ENCODE data around the gene TRAPPC8.

TRAPPC8 gene

GRCh38 chr18:31942999-31943877 lies at the start of gene TRAPPC8:
Gene TRAPPC8, minus strand, starts transcription at chr18:31943128. Its CDS starts 364 bp downstream, at chr18:31942764.
- H3K4me3 ChIP-seq (ENCODE audit: low read depth, low read length), result peak within 1 kb of the TSS; percentile 97
- H3K9me3 ChIP-seq (ENCODE audit: control insufficient read depth, insufficient read depth, low read length), result 0 out of 2 replicates have a peak, but pooled peaks cover 7% of the 10 kb centered on the region
- H3K27ac ChIP-seq (ENCODE audit: low read depth, low read length), result peak within 1 kb of the TSS; percentile 95
- H3K36me3 ChIP-seq (ENCODE audit: control insufficient read depth, insufficient read depth, low read length), result peaks cover 3% of the 10 kb centered on the region
- H3K9ac ChIP-seq (ENCODE audit: low read depth, low read length), result peak within 1 kb of the TSS; percentile 89
- H3K4me1 ChIP-seq (ENCODE audit: control insufficient read depth, insufficient read depth, low read length), result peaks cover 20% of the 10 kb centered on the region
- H3K27me3 ChIP-seq (ENCODE audit: control insufficient read depth, insufficient read depth, low read length), result no peaks in the 10 kb centered on the region

- Histone ChIP-seq H3K9ac (ENCODE audit: low read depth, low read length) (no peak overlapping the region), H3K4me1 (ENCODE audit: control insufficient read depth, insufficient read depth, low read length) (peaks cover 5% of the 10 kb centered on the region), H3K27ac (ENCODE audit: low read depth, low read length) (no peak overlapping the region), H3K4me3 (ENCODE audit: low read depth, low read length) (no peak overlapping the region), H3K9me3 (ENCODE audit: control insufficient read depth, insufficient read depth, low read length) (no peaks in the 10 kb centered on the region), H3K27me3 (ENCODE audit: control insufficient read depth, insufficient read depth, low read length) (no peaks in the 10 kb centered on the region), H3K36me3 (ENCODE audit: control insufficient read depth, insufficient read depth, low read length) (no peaks in the 10 kb centered on the region)
These were observed 47.9 kb upstream of the TRAPPC8 start for GRCh38 chr18:31990823-31991222.

GRCh38 chr18:31983976-31984375 lies 41.0 kb upstream of the TRAPPC8 start:
- H3K4me3 ChIP-seq (ENCODE audit: low read depth, low read length), result no peak overlapping the region
- H3K36me3 ChIP-seq (ENCODE audit: control insufficient read depth, insufficient read depth, low read length), result no peaks in the 10 kb centered on the region
- no peak overlapping the region for H3K9ac ChIP-seq (ENCODE audit: low read depth, low read length)
- H3K4me1 ChIP-seq (ENCODE audit: control insufficient read depth, insufficient read depth, low read length), result no peaks in the 10 kb centered on the region
- H3K27me3 ChIP-seq (ENCODE audit: control insufficient read depth, insufficient read depth, low read length), result no peaks in the 10 kb centered on the region
- no peak overlapping the region for H3K27ac ChIP-seq (ENCODE audit: low read depth, low read length)
- peaks cover under 1% of the 10 kb centered on the region for H3K9me3 ChIP-seq (ENCODE audit: control insufficient read depth, insufficient read depth, low read length)

GRCh38 chr18:31983020-31983419 lies 40.1 kb upstream of the TRAPPC8 start:
- Histone ChIP-seq H3K9me3 (ENCODE audit: control insufficient read depth, insufficient read depth, low read length) (peaks cover 8% of the 10 kb centered on the region), H3K4me1 (ENCODE audit: control insufficient read depth, insufficient read depth, low read length) (no peaks in the 10 kb centered on the region), H3K36me3 (ENCODE audit: control insufficient read depth, insufficient read depth, low read length) (no peaks in the 10 kb centered on the region), H3K27ac (ENCODE audit: low read depth, low read length) (no peak overlapping the region), H3K27me3 (ENCODE audit: control insufficient read depth, insufficient read depth, low read length) (no peaks in the 10 kb centered on the region), H3K9ac (ENCODE audit: low read depth, low read length) (no peak overlapping the region), H3K4me3 (ENCODE audit: low read depth, low read length) (no peak overlapping the region)

GRCh38 chr18:31980863-31981262 lies 37.9 kb upstream of the TRAPPC8 start:
- peaks cover 8% of the 10 kb centered on the region for H3K9me3 ChIP-seq (ENCODE audit: control insufficient read depth, insufficient read depth, low read length)
- H3K4me1 ChIP-seq (ENCODE audit: control insufficient read depth, insufficient read depth, low read length), result peaks cover 4% of the 10 kb centered on the region; the same call in 1 of the 2 replicates
- no peak overlapping the region for H3K9ac ChIP-seq (ENCODE audit: low read depth, low read length)
- no peak overlapping the region for H3K4me3 ChIP-seq (ENCODE audit: low read depth, low read length)
- H3K27me3 ChIP-seq (ENCODE audit: control insufficient read depth, insufficient read depth, low read length), result no peaks in the 10 kb centered on the region
- no peak overlapping the region for H3K27ac ChIP-seq (ENCODE audit: low read depth, low read length)
- H3K36me3 ChIP-seq (ENCODE audit: control insufficient read depth, insufficient read depth, low read length), result no peaks in the 10 kb centered on the region

GRCh38 chr18:31979714-31980113 lies 36.8 kb upstream of the TRAPPC8 start:
- Histone ChIP-seq H3K4me1 (ENCODE audit: control insufficient read depth, insufficient read depth, low read length) (peaks cover 4% of the 10 kb centered on the region; the same call in 1 of the 2 replicates), H3K9me3 (ENCODE audit: control insufficient read depth, insufficient read depth, low read length) (peaks cover 10% of the 10 kb centered on the region), H3K27me3 (ENCODE audit: control insufficient read depth, insufficient read depth, low read length) (no peaks in the 10 kb centered on the region), H3K4me3 (ENCODE audit: low read depth, low read length) (no peak overlapping the region), H3K27ac (ENCODE audit: low read depth, low read length) (no peak overlapping the region), H3K36me3 (ENCODE audit: control insufficient read depth, insufficient read depth, low read length) (no peaks in the 10 kb centered on the region), H3K9ac (ENCODE audit: low read depth, low read length) (no peak overlapping the region)

GRCh38 chr18:31978616-31979015 lies 35.7 kb upstream of the TRAPPC8 start:
- Histone ChIP-seq H3K27ac (ENCODE audit: low read depth, low read length) (no peak overlapping the region), H3K9ac (ENCODE audit: low read depth, low read length) (no peak overlapping the region)

GRCh38 chr18:31977270-31977872 lies 34.4 kb upstream of the TRAPPC8 start:
- H3K9ac ChIP-seq (ENCODE audit: low read depth, low read length), result no peak overlapping the region
- peaks cover 30% of the 10 kb centered on the region for H3K9me3 ChIP-seq (ENCODE audit: control insufficient read depth, insufficient read depth, low read length)
- no peak overlapping the region for H3K27ac ChIP-seq (ENCODE audit: low read depth, low read length)
- peaks cover 4% of the 10 kb centered on the region; the same call in 1 of the 2 replicates for H3K4me1 ChIP-seq (ENCODE audit: control insufficient read depth, insufficient read depth, low read length)
- no peaks in the 10 kb centered on the region for H3K36me3 ChIP-seq (ENCODE audit: control insufficient read depth, insufficient read depth, low read length)
- H3K27me3 ChIP-seq (ENCODE audit: control insufficient read depth, insufficient read depth, low read length), result no peaks in the 10 kb centered on the region
- no peak overlapping the region for H3K4me3 ChIP-seq (ENCODE audit: low read depth, low read length)

More at GRCh38 chr18:31978616-31979015, 35.7 kb upstream of the TRAPPC8 start:
- H3K27me3 ChIP-seq (ENCODE audit: control insufficient read depth, insufficient read depth, low read length), result no peaks in the 10 kb centered on the region
- H3K9me3 ChIP-seq (ENCODE audit: control insufficient read depth, insufficient read depth, low read length), result peaks cover 20% of the 10 kb centered on the region
- no peaks in the 10 kb centered on the region for H3K36me3 ChIP-seq (ENCODE audit: control insufficient read depth, insufficient read depth, low read length)
- H3K4me1 ChIP-seq (ENCODE audit: control insufficient read depth, insufficient read depth, low read length), result peaks cover 4% of the 10 kb centered on the region; the same call in 1 of the 2 replicates
- no peak overlapping the region for H3K4me3 ChIP-seq (ENCODE audit: low read depth, low read length)

GRCh38 chr18:31976242-31976641 lies 33.3 kb upstream of the TRAPPC8 start:
- Histone ChIP-seq H3K9ac (ENCODE audit: low read depth, low read length) (no peak overlapping the region), H3K27me3 (ENCODE audit: control insufficient read depth, insufficient read depth, low read length) (no peaks in the 10 kb centered on the region), H3K4me1 (ENCODE audit: control insufficient read depth, insufficient read depth, low read length) (peaks cover 4% of the 10 kb centered on the region; the same call in 1 of the 2 replicates), H3K27ac (ENCODE audit: low read depth, low read length) (no peak overlapping the region), H3K36me3 (ENCODE audit: control insufficient read depth, insufficient read depth, low read length) (no peaks in the 10 kb centered on the region), H3K9me3 (ENCODE audit: control insufficient read depth, insufficient read depth, low read length) (peaks cover 32% of the 10 kb centered on the region), H3K4me3 (ENCODE audit: low read depth, low read length) (no peak overlapping the region)

- no peak overlapping the region for H3K27ac ChIP-seq (ENCODE audit: low read depth, low read length)
- no peaks in the 10 kb centered on the region for H3K27me3 ChIP-seq (ENCODE audit: control insufficient read depth, insufficient read depth, low read length)
- peaks cover 10% of the 10 kb centered on the region for H3K4me1 ChIP-seq (ENCODE audit: control insufficient read depth, insufficient read depth, low read length)
- peaks cover 32% of the 10 kb centered on the region for H3K9me3 ChIP-seq (ENCODE audit: control insufficient read depth, insufficient read depth, low read length)
- no peak overlapping the region for H3K4me3 ChIP-seq (ENCODE audit: low read depth, low read length)
- H3K36me3 ChIP-seq (ENCODE audit: control insufficient read depth, insufficient read depth, low read length), result no peaks in the 10 kb centered on the region
- H3K9ac ChIP-seq (ENCODE audit: low read depth, low read length), result no peak overlapping the region
These were observed 31.1 kb upstream of the TRAPPC8 start for GRCh38 chr18:31973929-31974546.
